GM12874 (cell line): ENCODE data around the gene EXOC4.

ENCODE experiments used
- CTCF ChIP-seq: IDR thresholded peaks from 2 replicates; pipeline ENCODE4 v1.5.1; 2011; ENCODE audit warnings: low read depth, mild to moderate bottlenecking, control low read depth, low read length, moderate library complexity; ENCODE audit not compliant: insufficient read depth

The EXOC4 gene

DNA sequence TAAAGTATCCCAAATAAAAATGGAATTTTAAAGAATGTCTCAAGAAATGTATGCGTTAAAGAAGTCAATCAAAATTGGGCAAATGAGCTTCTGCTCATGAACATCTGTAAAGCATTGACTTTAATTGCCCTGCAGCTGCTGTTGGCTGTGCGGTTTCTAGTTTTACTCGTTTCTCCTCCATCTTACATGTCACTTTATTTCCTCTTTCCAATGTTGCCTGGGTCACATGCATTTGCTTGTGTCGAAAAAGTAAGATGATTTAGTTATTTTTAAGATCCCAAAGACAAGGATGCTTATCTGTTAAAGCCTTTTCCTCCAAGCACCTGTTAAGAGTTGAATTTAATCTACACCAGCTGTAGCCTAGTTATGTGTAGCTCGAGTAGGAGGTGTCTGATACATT is 310.4 kb downstream of the EXOC4 start:
- no peak for TF ChIP-seq CTCF

DNA sequence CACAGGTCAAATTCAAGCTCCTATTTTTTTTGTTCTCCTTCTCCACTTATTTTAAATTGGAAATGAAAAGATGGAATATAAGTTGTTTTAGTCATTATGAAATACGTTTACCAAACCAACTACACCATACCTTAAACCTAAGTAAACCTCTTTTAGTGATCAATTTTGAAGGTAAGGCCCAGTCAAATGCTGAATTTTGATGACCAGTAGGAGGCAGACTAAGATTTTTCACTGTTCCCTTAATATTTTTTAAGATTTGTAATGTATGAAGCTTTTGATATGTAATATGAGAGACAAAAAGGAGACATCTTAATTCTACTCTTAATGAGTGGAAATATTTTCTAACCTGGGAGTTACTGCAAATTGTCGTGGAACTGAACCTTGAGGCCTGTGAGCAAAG is 311.6 kb downstream of the EXOC4 start:
- no peak for TF ChIP-seq CTCF

GRCh38 chr7:133568544-133568943 is 315.7 kb downstream of the EXOC4 start:
- no peak for TF ChIP-seq CTCF

DNA sequence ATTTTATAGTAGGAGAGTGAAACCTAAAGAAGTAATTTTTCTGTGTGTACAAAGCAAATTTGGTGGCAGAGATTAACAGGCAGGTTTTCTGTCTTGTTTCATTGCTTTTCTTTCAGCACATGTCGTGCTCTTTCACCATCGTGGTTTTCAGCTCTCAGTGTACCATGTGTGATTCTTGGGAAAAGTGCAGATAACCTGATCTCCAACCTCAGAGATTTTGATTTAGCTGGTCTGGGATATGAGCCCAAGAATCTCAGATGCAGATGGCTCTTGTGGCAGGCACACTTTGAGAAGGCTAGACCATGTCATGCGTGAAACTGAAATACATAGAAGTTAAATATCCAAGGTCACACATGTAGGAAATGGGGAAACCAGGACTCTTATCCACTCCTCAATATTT is 317.4 kb downstream of the EXOC4 start:
- no peak for TF ChIP-seq CTCF

- no peak for TF ChIP-seq CTCF
These were observed 318.2 kb downstream of the EXOC4 start for GRCh38 chr7:133571076-133571475.

DNA sequence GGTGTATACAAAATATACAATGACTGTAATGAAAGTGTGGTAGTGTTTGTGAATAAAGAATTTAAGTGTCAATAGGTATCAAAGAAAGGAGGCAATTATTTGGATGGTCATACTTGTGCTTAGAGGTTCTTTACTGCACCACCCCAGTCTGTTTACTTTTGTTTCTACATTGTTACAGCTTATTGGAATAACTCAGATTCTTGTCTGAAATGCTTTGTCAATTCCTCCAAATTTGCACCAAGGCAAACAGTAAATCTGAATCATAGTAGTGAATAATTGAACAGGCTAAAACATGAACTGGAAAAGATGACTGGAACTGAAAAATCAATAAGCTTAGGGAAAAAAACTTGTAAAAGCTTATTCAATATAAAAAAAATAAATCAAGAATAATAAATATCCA is 319.2 kb downstream of the EXOC4 start:
- TF ChIP-seq CTCF, result no peak

- TF ChIP-seq CTCF, result no peak
These were observed 320.0 kb downstream of the EXOC4 start for GRCh38 chr7:133572843-133573242.
